ENCODE data around the gene ITPR1. TPM values are rescaled to one million over a fixed set of nuclear protein-coding genes. Genes with fewer than 3 reads are reported as not detected.

ITPR1 gene
- polyA plus RNA-seq, 1 donor from 2014 or later, result 2.1 TPM

- H3K4me2 ChIP-seq (ENCODE audit: low read length), result no peak overlapping the region
These were observed 331.1 kb downstream of the ITPR1 start for GRCh38 chr3:4823986-4824925.

GRCh38 chr3:4824926-4825325 is 331.8 kb downstream of the ITPR1 start:
- no peaks in the 10 kb centered on the region for H3K9me3 ChIP-seq (ENCODE audit: low read length)
- no peaks in the 10 kb centered on the region for H3F3A ChIP-seq (ENCODE audit: insufficient read depth, low read length, poor library complexity, severe bottlenecking)
- H3K9ac ChIP-seq (ENCODE audit: low read length), result no peak overlapping the region
- no peak overlapping the region for H3K27ac ChIP-seq (ENCODE audit: low read length)
- H3K4me2 ChIP-seq (ENCODE audit: low read length), result no peak overlapping the region
- H3K4me3 ChIP-seq (ENCODE audit: low read length), result no peak overlapping the region
- H3K36me3 ChIP-seq (ENCODE audit: insufficient read depth, low read length), result no peaks in the 10 kb centered on the region
- H4K20me1 ChIP-seq (ENCODE audit: insufficient read depth), result no peaks in the 10 kb centered on the region
- H2AFZ ChIP-seq (ENCODE audit: low read depth, low read length), result no peak overlapping the region
- H3K9me2 ChIP-seq (ENCODE audit: insufficient read depth, low read length), result no peaks in the 10 kb centered on the region
- H3K27me3 ChIP-seq (ENCODE audit: insufficient read depth, low read depth, low read length), result no peaks in the 10 kb centered on the region
- no peaks in the 10 kb centered on the region for H3K79me2 ChIP-seq (replicated peaks; ENCODE audit: insufficient read depth, low read length)
- no peak for TF ChIP-seq POLR2AphosphoS5 (IDR thresholded peaks at IDR 0.05)
- TF ChIP-seq CTCF (IDR thresholded peaks at IDR 0.05; ENCODE audit: poor library complexity, severe bottlenecking), result no peak
- no peak for TF ChIP-seq EZH2 (IDR thresholded peaks at IDR 0.05; ENCODE audit: borderline replicate concordance, insufficient read depth, low read length, poor library complexity, severe bottlenecking)
- no peak for TF ChIP-seq MXI1 (conservative IDR thresholded peaks at IDR 0.05; ENCODE audit: poor library complexity, severe bottlenecking)
- no peak for TF ChIP-seq TAF1 (IDR thresholded peaks at IDR 0.05; ENCODE audit: low read depth)
- TF ChIP-seq SMC3 (conservative IDR thresholded peaks at IDR 0.05; ENCODE audit: poor library complexity), result no peak
- no peak for TF ChIP-seq RAD21 (conservative IDR thresholded peaks at IDR 0.05)
- no peak for TF ChIP-seq EP300 (conservative IDR thresholded peaks at IDR 0.05; ENCODE audit: poor library complexity, severe bottlenecking)

More at GRCh38 chr3:4823986-4824925, 331.1 kb downstream of the ITPR1 start:
- no peak overlapping the region for H3K4me3 ChIP-seq (ENCODE audit: low read length)
- no peaks in the 10 kb centered on the region for H3F3A ChIP-seq (ENCODE audit: insufficient read depth, low read length, poor library complexity, severe bottlenecking)
- no peak overlapping the region for H3K27ac ChIP-seq (ENCODE audit: low read length)
- TF ChIP-seq MXI1 (conservative IDR thresholded peaks at IDR 0.05; ENCODE audit: poor library complexity, severe bottlenecking), result no peak
- no peak for TF ChIP-seq CTCF (IDR thresholded peaks at IDR 0.05; ENCODE audit: poor library complexity, severe bottlenecking)
- TF ChIP-seq POLR2AphosphoS5 (IDR thresholded peaks at IDR 0.05), result no peak
- TF ChIP-seq TAF1 (IDR thresholded peaks at IDR 0.05; ENCODE audit: low read depth), result no peak
- no peak for TF ChIP-seq EZH2 (IDR thresholded peaks at IDR 0.05; ENCODE audit: borderline replicate concordance, insufficient read depth, low read length, poor library complexity, severe bottlenecking)
- TF ChIP-seq, protein P1, sequence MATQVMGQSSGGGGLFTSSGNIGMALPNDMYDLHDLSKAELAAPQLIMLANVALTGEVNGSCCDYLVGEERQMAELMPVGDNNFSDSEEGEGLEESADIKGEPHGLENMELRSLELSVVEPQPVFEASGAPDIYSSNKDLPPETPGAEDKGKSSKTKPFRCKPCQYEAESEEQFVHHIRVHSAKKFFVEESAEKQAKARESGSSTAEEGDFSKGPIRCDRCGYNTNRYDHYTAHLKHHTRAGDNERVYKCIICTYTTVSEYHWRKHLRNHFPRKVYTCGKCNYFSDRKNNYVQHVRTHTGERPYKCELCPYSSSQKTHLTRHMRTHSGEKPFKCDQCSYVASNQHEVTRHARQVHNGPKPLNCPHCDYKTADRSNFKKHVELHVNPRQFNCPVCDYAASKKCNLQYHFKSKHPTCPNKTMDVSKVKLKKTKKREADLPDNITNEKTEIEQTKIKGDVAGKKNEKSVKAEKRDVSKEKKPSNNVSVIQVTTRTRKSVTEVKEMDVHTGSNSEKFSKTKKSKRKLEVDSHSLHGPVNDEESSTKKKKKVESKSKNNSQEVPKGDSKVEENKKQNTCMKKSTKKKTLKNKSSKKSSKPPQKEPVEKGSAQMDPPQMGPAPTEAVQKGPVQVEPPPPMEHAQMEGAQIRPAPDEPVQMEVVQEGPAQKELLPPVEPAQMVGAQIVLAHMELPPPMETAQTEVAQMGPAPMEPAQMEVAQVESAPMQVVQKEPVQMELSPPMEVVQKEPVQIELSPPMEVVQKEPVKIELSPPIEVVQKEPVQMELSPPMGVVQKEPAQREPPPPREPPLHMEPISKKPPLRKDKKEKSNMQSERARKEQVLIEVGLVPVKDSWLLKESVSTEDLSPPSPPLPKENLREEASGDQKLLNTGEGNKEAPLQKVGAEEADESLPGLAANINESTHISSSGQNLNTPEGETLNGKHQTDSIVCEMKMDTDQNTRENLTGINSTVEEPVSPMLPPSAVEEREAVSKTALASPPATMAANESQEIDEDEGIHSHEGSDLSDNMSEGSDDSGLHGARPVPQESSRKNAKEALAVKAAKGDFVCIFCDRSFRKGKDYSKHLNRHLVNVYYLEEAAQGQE (IDR thresholded peaks at IDR 0.05; ENCODE audit: borderline replicate concordance), result no peak
- TF ChIP-seq EP300 (conservative IDR thresholded peaks at IDR 0.05; ENCODE audit: poor library complexity, severe bottlenecking), result no peak
- no peak for TF ChIP-seq SMC3 (conservative IDR thresholded peaks at IDR 0.05; ENCODE audit: poor library complexity)
- no peak for TF ChIP-seq RAD21 (conservative IDR thresholded peaks at IDR 0.05)
- H3K9me3 ChIP-seq (ENCODE audit: low read length), result no peaks in the 10 kb centered on the region
- H3K36me3 ChIP-seq (ENCODE audit: insufficient read depth, low read length), result no peaks in the 10 kb centered on the region
- H3K79me2 ChIP-seq (replicated peaks; ENCODE audit: insufficient read depth, low read length), result no peaks in the 10 kb centered on the region
- H3K9ac ChIP-seq (ENCODE audit: low read length), result no peak overlapping the region
- no peaks in the 10 kb centered on the region for H4K20me1 ChIP-seq (ENCODE audit: insufficient read depth)
- H2AFZ ChIP-seq (ENCODE audit: low read depth, low read length), result no peak overlapping the region
- H3K9me2 ChIP-seq (ENCODE audit: insufficient read depth, low read length), result no peaks in the 10 kb centered on the region
- no peaks in the 10 kb centered on the region for H3K27me3 ChIP-seq (ENCODE audit: insufficient read depth, low read depth, low read length)

All from neural cell (in vitro differentiated cells).